ENCODE data around the gene FAM89A.
"Not testable (repeated sequence)": the region's sequence is repeated elsewhere in the genome, so short reads cannot be mapped to it uniquely, and the experiment has no call there.

The FAM89A gene

GRCh38 chr1:231013391-231014015, 26.6 kb downstream of the FAM89A start:
- H3K4me2 ChIP-seq (ENCODE audit: low read length, poor library complexity, severe bottlenecking), result no peak overlapping the region
- no peak overlapping the region for H4K91ac ChIP-seq (ENCODE audit: low read length)
- H2AK5ac ChIP-seq (ENCODE audit: low read length, severe bottlenecking), result no peak overlapping the region
- no peak overlapping the region for H3K4ac ChIP-seq (ENCODE audit: low read depth in 1 of 2, low read length in 2 of 2)
- no peak overlapping the region for H3K23ac ChIP-seq (ENCODE audit: low read length in 2 of 2)
- no peak overlapping the region for H3K9ac ChIP-seq (ENCODE audit: low read length)
- peaks cover 0 to 17% of the 10 kb centered on the region in 2 experiments for H3K36me3 ChIP-seq (ENCODE audit: control insufficient read depth in 1 of 2, insufficient read depth in 2 of 2, low read depth in 1 of 2, low read length in 2 of 2)
- WGBS, result 87% methylated on average over 3 of the region's 3 CpGs
- no peak overlapping the region for H2AFZ ChIP-seq (ENCODE audit: low read depth, low read length)
- DNase-seq, result no peak
- H3K4me3 ChIP-seq (ENCODE audit: insufficient read depth in 1 of 2, low read depth in 1 of 2, low read length in 2 of 2), result no peak overlapping the region
- no peak overlapping the region for H3K18ac ChIP-seq (ENCODE audit: low read depth in 1 of 2, low read length in 2 of 2)
- H4K8ac ChIP-seq (ENCODE audit: low read length), result no peak overlapping the region
- H3K27ac ChIP-seq (ENCODE audit: low read length, poor library complexity, severe bottlenecking), result no peak overlapping the region
- H3K4me1 ChIP-seq (ENCODE audit: control insufficient read depth, insufficient read depth, low read depth, low read length), result no peaks in the 10 kb centered on the region
- H3K9me3 ChIP-seq (ENCODE audit: control insufficient read depth, low read length), result no peaks in the 10 kb centered on the region
- H2BK120ac ChIP-seq (ENCODE audit: low read depth, low read length), result no peak overlapping the region
- H3K14ac ChIP-seq (ENCODE audit: low read length in 2 of 2), result no peak overlapping the region
- no peak overlapping the region for H2BK15ac ChIP-seq (ENCODE audit: low read depth, poor library complexity, severe bottlenecking)
- no peak overlapping the region for H2BK5ac ChIP-seq (ENCODE audit: low read depth, low read length, poor library complexity, severe bottlenecking)
- H2BK12ac ChIP-seq (ENCODE audit: low read length in 2 of 2), result no peak overlapping the region
- H3K27me3 ChIP-seq (ENCODE audit: control insufficient read depth in 1 of 2, insufficient read depth in 1 of 2, low read length in 2 of 2), result no peaks in the 10 kb centered on the region
- no peaks in the 10 kb centered on the region for H3K79me1 ChIP-seq (replicated peaks; ENCODE audit: low read length, poor library complexity, severe bottlenecking)

GRCh38 chr1:231011963-231012362, 28.1 kb downstream of the FAM89A start:
- H3K23ac ChIP-seq (ENCODE audit: low read length in 2 of 2), result no peak overlapping the region
- H2AK5ac ChIP-seq (ENCODE audit: low read length, severe bottlenecking), result no peak overlapping the region
- no peaks in the 10 kb centered on the region for H3K27me3 ChIP-seq (ENCODE audit: control insufficient read depth in 1 of 2, insufficient read depth in 1 of 2, low read length in 2 of 2)
- no peak overlapping the region for H2AFZ ChIP-seq (ENCODE audit: low read depth, low read length)
- no peak for DNase-seq
- 91% methylated on average over 5 of the region's 5 CpGs for WGBS
- no peaks in the 10 kb centered on the region for H3K4me1 ChIP-seq (ENCODE audit: control insufficient read depth, insufficient read depth, low read depth, low read length)
- no peak overlapping the region for H4K8ac ChIP-seq (ENCODE audit: low read length)
- H2BK12ac ChIP-seq (ENCODE audit: low read length in 2 of 2), result no peak overlapping the region
- H3K14ac ChIP-seq (ENCODE audit: low read length in 2 of 2), result no peak overlapping the region
- H2BK120ac ChIP-seq (ENCODE audit: low read depth, low read length), result no peak overlapping the region
- H3K79me1 ChIP-seq (replicated peaks; ENCODE audit: low read length, poor library complexity, severe bottlenecking), result no peaks in the 10 kb centered on the region
- no peak overlapping the region for H3K18ac ChIP-seq (ENCODE audit: low read depth in 1 of 2, low read length in 2 of 2)
- H3K4me3 ChIP-seq (ENCODE audit: insufficient read depth in 1 of 2, low read depth in 1 of 2, low read length in 2 of 2), result no peak overlapping the region
- no peak overlapping the region for H3K9ac ChIP-seq (ENCODE audit: low read length)
- H2BK5ac ChIP-seq (ENCODE audit: low read depth, low read length, poor library complexity, severe bottlenecking), result no peak overlapping the region
- H3K4me2 ChIP-seq (ENCODE audit: low read length, poor library complexity, severe bottlenecking), result no peak overlapping the region
- H3K4ac ChIP-seq (ENCODE audit: low read depth in 1 of 2, low read length in 2 of 2), result no peak overlapping the region
- no peak overlapping the region for H2BK15ac ChIP-seq (ENCODE audit: low read depth, poor library complexity, severe bottlenecking)
- H4K91ac ChIP-seq (ENCODE audit: low read length), result no peak overlapping the region
- H3K36me3 ChIP-seq (ENCODE audit: control insufficient read depth in 1 of 2, insufficient read depth in 2 of 2, low read depth in 1 of 2, low read length in 2 of 2), result peaks cover 0 to 7% of the 10 kb centered on the region in 2 experiments
- peaks cover 6% of the 10 kb centered on the region for H3K9me3 ChIP-seq (ENCODE audit: control insufficient read depth, low read length)
- H3K27ac ChIP-seq (ENCODE audit: low read length, poor library complexity, severe bottlenecking), result no peak overlapping the region

GRCh38 chr1:231011360-231011759, 28.7 kb downstream of the FAM89A start:
- no peak overlapping the region for H3K4ac ChIP-seq (ENCODE audit: low read depth in 1 of 2, low read length in 2 of 2)
- 97% methylated on average over 2 of the region's 2 CpGs for WGBS
- H2AK5ac ChIP-seq (ENCODE audit: low read length, severe bottlenecking), result no peak overlapping the region
- no peak overlapping the region for H2BK120ac ChIP-seq (ENCODE audit: low read depth, low read length)
- H4K91ac ChIP-seq (ENCODE audit: low read length), result no peak overlapping the region
- H4K8ac ChIP-seq (ENCODE audit: low read length), result no peak overlapping the region
- no peak overlapping the region for H3K4me2 ChIP-seq (ENCODE audit: low read length, poor library complexity, severe bottlenecking)
- no peak overlapping the region for H3K23ac ChIP-seq (ENCODE audit: low read length in 2 of 2)
- no peak overlapping the region for H3K4me3 ChIP-seq (ENCODE audit: insufficient read depth in 1 of 2, low read depth in 1 of 2, low read length in 2 of 2)
- no peak overlapping the region for H2AFZ ChIP-seq (ENCODE audit: low read depth, low read length)
- no peaks in the 10 kb centered on the region for H3K79me1 ChIP-seq (replicated peaks; ENCODE audit: low read length, poor library complexity, severe bottlenecking)
- no peak overlapping the region for H2BK15ac ChIP-seq (ENCODE audit: low read depth, poor library complexity, severe bottlenecking)
- no peak overlapping the region for H3K27ac ChIP-seq (ENCODE audit: low read length, poor library complexity, severe bottlenecking)
- peaks cover 7% of the 10 kb centered on the region for H3K9me3 ChIP-seq (ENCODE audit: control insufficient read depth, low read length)
- no peaks in the 10 kb centered on the region for H3K27me3 ChIP-seq (ENCODE audit: control insufficient read depth in 1 of 2, insufficient read depth in 1 of 2, low read length in 2 of 2)
- H3K14ac ChIP-seq (ENCODE audit: low read length in 2 of 2), result no peak overlapping the region
- H3K9ac ChIP-seq (ENCODE audit: low read length), result no peak overlapping the region
- peaks cover 0 to 7% of the 10 kb centered on the region in 2 experiments for H3K36me3 ChIP-seq (ENCODE audit: control insufficient read depth in 1 of 2, insufficient read depth in 2 of 2, low read depth in 1 of 2, low read length in 2 of 2)
- H2BK12ac ChIP-seq (ENCODE audit: low read length in 2 of 2), result peak overlapping the region in 1 of 2 experiments; percentile 39
- no peak overlapping the region for H3K18ac ChIP-seq (ENCODE audit: low read depth in 1 of 2, low read length in 2 of 2)
- H2BK5ac ChIP-seq (ENCODE audit: low read depth, low read length, poor library complexity, severe bottlenecking), result no peak overlapping the region
- no peak for DNase-seq
- H3K4me1 ChIP-seq (ENCODE audit: control insufficient read depth, insufficient read depth, low read depth, low read length), result no peaks in the 10 kb centered on the region

GRCh38 chr1:231007535-231007934, 32.5 kb downstream of the FAM89A start:
- H4K8ac ChIP-seq (ENCODE audit: low read length); H3K18ac ChIP-seq (ENCODE audit: low read depth in 1 of 2, low read length in 2 of 2); H3K9ac ChIP-seq (ENCODE audit: low read length); H3K4me1 ChIP-seq (ENCODE audit: control insufficient read depth, insufficient read depth, low read depth, low read length); H2BK12ac ChIP-seq (ENCODE audit: low read length in 2 of 2); H2BK120ac ChIP-seq (ENCODE audit: low read depth, low read length); H3K36me3 ChIP-seq (ENCODE audit: control insufficient read depth in 1 of 2, insufficient read depth in 2 of 2, low read depth in 1 of 2, low read length in 2 of 2); H3K4me3 ChIP-seq (ENCODE audit: insufficient read depth in 1 of 2, low read depth in 1 of 2, low read length in 2 of 2); H3K4ac ChIP-seq (ENCODE audit: low read depth in 1 of 2, low read length in 2 of 2); H3K79me1 ChIP-seq (replicated peaks; ENCODE audit: low read length, poor library complexity, severe bottlenecking); H3K27me3 ChIP-seq (ENCODE audit: control insufficient read depth in 1 of 2, insufficient read depth in 1 of 2, low read length in 2 of 2); DNase-seq; H4K91ac ChIP-seq (ENCODE audit: low read length); H2BK5ac ChIP-seq (ENCODE audit: low read depth, low read length, poor library complexity, severe bottlenecking); H3K4me2 ChIP-seq (ENCODE audit: low read length, poor library complexity, severe bottlenecking); H2AK5ac ChIP-seq (ENCODE audit: low read length, severe bottlenecking); H2AFZ ChIP-seq (ENCODE audit: low read depth, low read length); H3K14ac ChIP-seq (ENCODE audit: low read length in 2 of 2); H3K23ac ChIP-seq (ENCODE audit: low read length in 2 of 2); H3K27ac ChIP-seq (ENCODE audit: low read length, poor library complexity, severe bottlenecking); H2BK15ac ChIP-seq (ENCODE audit: low read depth, poor library complexity, severe bottlenecking): not testable (repeated sequence)
- H3K9me3 ChIP-seq (ENCODE audit: control insufficient read depth, low read length), result peaks cover 35% of the 10 kb centered on the region
- WGBS, result 25% methylated on average over 1 of the region's 1 CpG

Measured in mesenchymal stem cell (in vitro differentiated cells and primary cell).